ENCODE measurements around the gene TBCK.
"Not testable (repeated sequence)": the region's sequence is repeated elsewhere in the genome, so short reads cannot be mapped to it uniquely, and the experiment has no call there.

The TBCK gene

GRCh38 chr4:106284227-106284626, 31.8 kb downstream of the TBCK start:
- no peak for DNase-seq

- no peak for DNase-seq
Observed at GRCh38 chr4:106277140-106277675, 38.8 kb downstream of the TBCK start.

GRCh38 chr4:106273831-106274230, 42.2 kb downstream of the TBCK start:
- no peak for DNase-seq

- no peak for DNase-seq
Observed at GRCh38 chr4:106270736-106271135, 45.3 kb downstream of the TBCK start.

- DNase-seq, result no peak
Observed at GRCh38 chr4:106269711-106270110, 46.3 kb downstream of the TBCK start.

- no peak for DNase-seq
Observed at GRCh38 chr4:106268786-106269185, 47.2 kb downstream of the TBCK start.

GRCh38 chr4:106266201-106266600, 49.8 kb downstream of the TBCK start:
- DNase-seq, result no peak

GRCh38 chr4:106264331-106264728, 51.7 kb downstream of the TBCK start:
- no peak for DNase-seq

- no peak for DNase-seq
Observed at GRCh38 chr4:106263594-106264330, 52.2 kb downstream of the TBCK start.

GRCh38 chr4:106261980-106262379, 54.0 kb downstream of the TBCK start:
- no peak for DNase-seq

- DNase-seq, result no peak
Observed at GRCh38 chr4:106258145-106259045, 57.6 kb downstream of the TBCK start.

- DNase-seq, result no peak
Observed at GRCh38 chr4:106256190-106256589, 59.8 kb downstream of the TBCK start.

GRCh38 chr4:106255195-106255594, 60.8 kb downstream of the TBCK start:
- no peak for DNase-seq

GRCh38 chr4:106253364-106254129, 62.5 kb downstream of the TBCK start:
- DNase-seq, result no peak

- DNase-seq, result no peak
Observed at GRCh38 chr4:106247600-106247999, 68.4 kb downstream of the TBCK start.

GRCh38 chr4:106246441-106246840, 69.6 kb downstream of the TBCK start:
- no peak for DNase-seq

- no peak for DNase-seq
Observed at GRCh38 chr4:106245176-106245575, 70.8 kb downstream of the TBCK start.

GRCh38 chr4:106240699-106241098, 75.3 kb downstream of the TBCK start:
- no peak for DNase-seq

GRCh38 chr4:106238820-106239420, 77.1 kb downstream of the TBCK start:
- DNase-seq, result no peak

GRCh38 chr4:106231931-106232330, 84.1 kb downstream of the TBCK start:
- DNase-seq, result no peak

GRCh38 chr4:106222548-106222947, 93.5 kb downstream of the TBCK start:
- DNase-seq, result no peak

- not testable (repeated sequence) for DNase-seq
Observed at GRCh38 chr4:106213291-106213690, 102.7 kb downstream of the TBCK start.

GRCh38 chr4:106210021-106210420, 106.0 kb downstream of the TBCK start:
- no peak for DNase-seq
